H9 (cell line): ENCODE measurements around the gene C9orf72. TPM values are rescaled to one million over a fixed set of nuclear protein-coding genes. Genes with fewer than 3 reads are reported as not detected.

ENCODE experiments used
- DNase-seq: peaks from one replicate; pipeline ENCODE4 v3.0.0-alpha.2; 2017
- H2AFZ ChIP-seq: one replicate; pipeline ENCODE4 v1.6.1; 2013; ENCODE audit warnings: mild to moderate bottlenecking, low read length, control low read depth, moderate library complexity
- H2AK5ac ChIP-seq: 2 replicates; pipeline ENCODE4 v1.6.1; 2013; ENCODE audit warnings: low read length, control low read depth, mixed read lengths; ENCODE audit not compliant: insufficient read length
- H2BK120ac ChIP-seq: one replicate; pipeline ENCODE4 v1.6.1; 2013; ENCODE audit warnings: low read depth, mild to moderate bottlenecking, low read length, control low read depth, inconsistent platforms; ENCODE audit not compliant: poor library complexity, severe bottlenecking
- H2BK12ac ChIP-seq: 2 replicates; pipeline ENCODE4 v1.6.1; 2013; ENCODE audit warnings: low read length, control low read depth, mixed read lengths, low read depth; ENCODE audit not compliant: insufficient read length
- H2BK15ac ChIP-seq: 2 replicates; pipeline ENCODE4 v1.6.1; 2013; ENCODE audit warnings: low read depth, low read length, control low read depth
- H2BK20ac ChIP-seq: one replicate; pipeline ENCODE4 v1.6.1; 2013; ENCODE audit warnings: low read depth, mild to moderate bottlenecking, low read length, control low read depth, inconsistent platforms; ENCODE audit not compliant: poor library complexity, severe bottlenecking
- H2BK5ac ChIP-seq: 2 replicates; pipeline ENCODE4 v1.6.1; 2013; ENCODE audit warnings: low read length, control low read depth, mixed read lengths; ENCODE audit not compliant: insufficient read length
- H3K14ac ChIP-seq: 2 replicates; pipeline ENCODE4 v1.6.1; 2013; ENCODE audit warnings: low read length, control low read depth; ENCODE audit not compliant: insufficient read depth
- H3K18ac ChIP-seq: 2 replicates; pipeline ENCODE4 v1.6.1; 2013; ENCODE audit warnings: low read depth, mild to moderate bottlenecking, mixed read lengths, low read length, control low read depth; ENCODE audit not compliant: insufficient read length
- H3K23ac ChIP-seq: 2 replicates; pipeline ENCODE4 v1.6.1; 2013; ENCODE audit warnings: low read length, control low read depth, mixed read lengths, low read depth; ENCODE audit not compliant: insufficient read length
- H3K23me2 ChIP-seq: 2 replicates; pipeline ENCODE4 v1.6.1; 2013; ENCODE audit warnings: low read depth, mild to moderate bottlenecking, mixed read lengths, low read length, control low read depth; ENCODE audit not compliant: insufficient read length, poor library complexity, severe bottlenecking
- H3K27ac ChIP-seq: 2 replicates; pipeline ENCODE4 v1.5.1; 2013; ENCODE audit warnings: low read length, control low read depth, mixed read lengths, low read depth; ENCODE audit not compliant: insufficient read length
- H3K27me3 ChIP-seq: 2 replicates; pipeline ENCODE4 v1.6.1; 2013; ENCODE audit warnings: low read length, control low read depth, inconsistent platforms; ENCODE audit not compliant: insufficient read depth
- H3K4ac ChIP-seq: 2 replicates; pipeline ENCODE4 v1.6.1; 2013; ENCODE audit warnings: low read depth, mild to moderate bottlenecking, control low read depth, inconsistent platforms, low read length, moderate library complexity
- H3K4me1 ChIP-seq: 2 replicates; pipeline ENCODE4 v1.6.1; 2013; ENCODE audit warnings: low read length, control low read depth, inconsistent platforms; ENCODE audit not compliant: insufficient read depth
- H3K4me2 ChIP-seq: 2 replicates; pipeline ENCODE4 v1.6.1; 2013; ENCODE audit warnings: low read length, control low read depth, mixed read lengths; ENCODE audit not compliant: insufficient read length, insufficient read depth
- H3K56ac ChIP-seq: 2 replicates; pipeline ENCODE4 v1.6.1; 2013; ENCODE audit warnings: low read depth, mild to moderate bottlenecking, mixed read lengths, low read length, control low read depth; ENCODE audit not compliant: insufficient read length
- H3K79me1 ChIP-seq: 2 replicates; pipeline ENCODE4 v1.6.1; 2013; ENCODE audit warnings: low read depth, mild to moderate bottlenecking, moderate library complexity, low read length, control low read depth, inconsistent platforms; ENCODE audit not compliant: insufficient read depth, poor library complexity, severe bottlenecking
- H3K79me2 ChIP-seq: 2 replicates; pipeline ENCODE4 v1.6.1; 2013; ENCODE audit warnings: low read length, control low read depth, inconsistent platforms; ENCODE audit not compliant: insufficient read depth
- H3K9ac ChIP-seq: 2 replicates; pipeline ENCODE4 v1.6.1; 2013; ENCODE audit warnings: low read length, control low read depth, mixed read lengths; ENCODE audit not compliant: insufficient read length; ENCODE audit errors: extremely low read depth
- H3K9me3 ChIP-seq: one replicate; pipeline ENCODE4 v1.6.1; 2013; ENCODE audit warnings: low read depth, low read length, inconsistent platforms; ENCODE audit not compliant: control insufficient read depth
- H3T11ph ChIP-seq: one replicate; pipeline ENCODE4 v1.6.1; 2013; ENCODE audit warnings: mild to moderate bottlenecking, low read length, control low read depth, inconsistent platforms
- H4K20me1 ChIP-seq: one replicate; pipeline ENCODE4 v1.6.1; 2013; ENCODE audit not compliant: control insufficient read depth, insufficient read length, insufficient read depth
- H4K5ac ChIP-seq: 2 replicates; pipeline ENCODE4 v1.6.1; 2013; ENCODE audit warnings: low read depth, mild to moderate bottlenecking, mixed read lengths, low read length, control low read depth; ENCODE audit not compliant: insufficient read length
- H4K8ac ChIP-seq: replicated peaks from 2 replicates; pipeline ENCODE4 v1.6.1; 2013; ENCODE audit warnings: low read length, control low read depth, mixed read lengths, low read depth; ENCODE audit not compliant: insufficient read length
- H4K91ac ChIP-seq: 2 replicates; pipeline ENCODE4 v1.6.1; 2013; ENCODE audit warnings: low read depth, mild to moderate bottlenecking, moderate library complexity, mixed read lengths, low read length, control low read depth; ENCODE audit not compliant: insufficient read length
- H3K27ac Mint-ChIP-seq, 3 experiments: 2 replicates in 2 of 3; 3 replicates in 1 of 3; pipeline ENCODE4 v1.8.0; 2020 to 2021; ENCODE audit warnings: mixed read lengths in 3 of 3, mild to moderate bottlenecking in 1 of 3, moderate library complexity in 1 of 3
- H3K27me3 Mint-ChIP-seq: 2 replicates; pipeline ENCODE4 v1.8.0; 2021; ENCODE audit warnings: low read depth, mild to moderate bottlenecking, moderate library complexity, mixed read lengths
- H3K36me3 Mint-ChIP-seq, 3 experiments: 2 replicates in 2 of 3; 3 replicates in 1 of 3; pipeline ENCODE4 v1.8.0; 2020 to 2021; ENCODE audit warnings: low read depth in 3 of 3, mixed read lengths in 3 of 3; ENCODE audit not compliant: insufficient read depth in 1 of 3
- H3K4me1 Mint-ChIP-seq, 2 experiments: 2 replicates each; pipeline ENCODE4 v1.8.0; 2020; ENCODE audit warnings: mixed read lengths in 2 of 2
- H3K4me3 Mint-ChIP-seq, 2 experiments: 2 replicates in 1 of 2; 3 replicates in 1 of 2; pipeline ENCODE4 v1.8.0; 2020 to 2021; ENCODE audit warnings: mild to moderate bottlenecking in 2 of 2, mixed read lengths in 2 of 2, moderate library complexity in 1 of 2
- H3K9me3 Mint-ChIP-seq, 2 experiments: 2 replicates in 1 of 2; 3 replicates in 1 of 2; pipeline ENCODE4 v1.8.0; 2020; ENCODE audit warnings: mild to moderate bottlenecking in 2 of 2, mixed read lengths in 2 of 2, moderate library complexity in 1 of 2
- total RNA-seq: library from RNA; stranded (reverse); gene quantifications from 2 replicates; pipeline ENCODE4 v1.2.1, GENCODE V29; 2021
- TF ChIP-seq, protein P1 (sequence below): fragments of 200-600 bp; sonication (generic); conservative IDR thresholded peaks from 3 replicates; pipeline ENCODE4 v1.8.0; 2021; ENCODE audit warnings: antibody characterized with exemption, mild to moderate bottlenecking

Gene C9orf72
- total RNA-seq, 1 experiment from 2014 or later: 17.0 TPM

- Mint-ChIP-seq H3K4me1 (no peaks in the 10 kb centered on the region), H3K4me3 (no peak overlapping the region), H3K9me3 (no peaks in the 10 kb centered on the region; a peak in 1 of 5 replicates), H3K27ac (no peak overlapping the region), H3K27me3 (no peaks in the 10 kb centered on the region), H3K36me3 (peaks cover 9 to 38% (median 33%) of the 10 kb centered on the region in 3 experiments; a peak in 6 of 7 replicates)
- no peak overlapping the region for H2BK20ac ChIP-seq
- no peak overlapping the region for H4K8ac ChIP-seq
- H3K23ac ChIP-seq: no peak overlapping the region
- H3K9me3 ChIP-seq: no peaks in the 10 kb centered on the region
- H3K56ac ChIP-seq: no peak overlapping the region
- TF ChIP-seq, protein P1, sequence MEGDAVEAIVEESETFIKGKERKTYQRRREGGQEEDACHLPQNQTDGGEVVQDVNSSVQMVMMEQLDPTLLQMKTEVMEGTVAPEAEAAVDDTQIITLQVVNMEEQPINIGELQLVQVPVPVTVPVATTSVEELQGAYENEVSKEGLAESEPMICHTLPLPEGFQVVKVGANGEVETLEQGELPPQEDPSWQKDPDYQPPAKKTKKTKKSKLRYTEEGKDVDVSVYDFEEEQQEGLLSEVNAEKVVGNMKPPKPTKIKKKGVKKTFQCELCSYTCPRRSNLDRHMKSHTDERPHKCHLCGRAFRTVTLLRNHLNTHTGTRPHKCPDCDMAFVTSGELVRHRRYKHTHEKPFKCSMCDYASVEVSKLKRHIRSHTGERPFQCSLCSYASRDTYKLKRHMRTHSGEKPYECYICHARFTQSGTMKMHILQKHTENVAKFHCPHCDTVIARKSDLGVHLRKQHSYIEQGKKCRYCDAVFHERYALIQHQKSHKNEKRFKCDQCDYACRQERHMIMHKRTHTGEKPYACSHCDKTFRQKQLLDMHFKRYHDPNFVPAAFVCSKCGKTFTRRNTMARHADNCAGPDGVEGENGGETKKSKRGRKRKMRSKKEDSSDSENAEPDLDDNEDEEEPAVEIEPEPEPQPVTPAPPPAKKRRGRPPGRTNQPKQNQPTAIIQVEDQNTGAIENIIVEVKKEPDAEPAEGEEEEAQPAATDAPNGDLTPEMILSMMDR: no peak
- no peaks in the 10 kb centered on the region for H3K79me1 ChIP-seq
- no peaks in the 10 kb centered on the region for H4K20me1 ChIP-seq
- no peaks in the 10 kb centered on the region for H3K23me2 ChIP-seq
- no peak overlapping the region for H2AFZ ChIP-seq
- H2BK15ac ChIP-seq: no peak overlapping the region
- H3K27me3 ChIP-seq: no peaks in the 10 kb centered on the region
- no peak overlapping the region for H2BK120ac ChIP-seq
- H3K4ac ChIP-seq: no peak overlapping the region
- H3K27ac ChIP-seq: no peak overlapping the region
- no peak overlapping the region for H2BK12ac ChIP-seq
- no peak overlapping the region for H3K14ac ChIP-seq
- H3K4me1 ChIP-seq: no peaks in the 10 kb centered on the region
- H2AK5ac ChIP-seq: no peak overlapping the region
- no peak overlapping the region for H4K91ac ChIP-seq
- no peaks in the 10 kb centered on the region for H3K79me2 ChIP-seq
- H2BK5ac ChIP-seq: no peak overlapping the region
- H3K9ac ChIP-seq: no peak overlapping the region
- no peak overlapping the region for H3K4me2 ChIP-seq
- no peak overlapping the region for H3K18ac ChIP-seq
- DNase-seq: no peak
- no peak overlapping the region for H3T11ph ChIP-seq
- H4K5ac ChIP-seq: no peak overlapping the region
Measured at GRCh38 chr9:27565696-27566095, 7.6 kb downstream of the C9orf72 start.
